ENCODE results near the gene WDPCP.
"Not testable (repeated sequence)": the region's sequence is repeated elsewhere in the genome, so short reads cannot be mapped to it uniquely, and the experiment has no call there.

WDPCP gene

DNA sequence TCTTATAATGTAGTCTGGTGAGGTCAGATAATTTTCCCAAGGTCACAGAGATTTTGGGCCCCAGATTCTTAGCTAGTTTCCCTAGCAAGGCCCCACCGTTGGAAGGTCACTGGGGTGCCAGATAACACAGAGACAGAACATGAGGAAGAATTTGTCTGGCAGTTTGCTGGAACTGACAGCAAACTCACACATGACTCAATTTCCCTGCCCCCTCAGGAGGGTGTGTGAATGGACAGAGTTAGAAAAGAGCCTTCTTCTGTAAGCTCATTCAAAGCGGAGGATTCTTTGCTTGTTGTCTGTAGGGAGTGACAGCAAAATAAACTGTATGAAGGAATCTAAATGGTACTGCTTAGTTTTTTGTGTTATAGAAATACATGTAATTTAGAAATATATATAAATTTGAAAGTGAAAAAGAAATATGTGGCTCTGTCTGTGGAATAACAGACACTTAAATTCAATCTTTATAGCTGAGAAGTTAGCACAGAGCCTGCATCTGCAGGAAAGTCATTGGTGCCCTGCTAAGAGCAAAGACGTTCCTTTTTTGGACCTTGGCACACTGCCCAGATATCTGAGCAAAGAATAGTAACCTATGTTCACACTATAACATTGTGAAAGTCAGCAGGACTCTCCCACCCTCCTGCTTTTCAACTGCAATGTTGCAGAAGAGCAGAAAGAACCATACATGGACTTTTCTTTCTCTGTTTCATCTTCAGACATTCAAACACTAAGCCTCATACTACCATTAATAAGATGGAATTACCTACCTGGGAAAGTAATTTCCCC is 2.5 kb upstream of the WDPCP start:
- DNase-seq: no peak

DNA sequence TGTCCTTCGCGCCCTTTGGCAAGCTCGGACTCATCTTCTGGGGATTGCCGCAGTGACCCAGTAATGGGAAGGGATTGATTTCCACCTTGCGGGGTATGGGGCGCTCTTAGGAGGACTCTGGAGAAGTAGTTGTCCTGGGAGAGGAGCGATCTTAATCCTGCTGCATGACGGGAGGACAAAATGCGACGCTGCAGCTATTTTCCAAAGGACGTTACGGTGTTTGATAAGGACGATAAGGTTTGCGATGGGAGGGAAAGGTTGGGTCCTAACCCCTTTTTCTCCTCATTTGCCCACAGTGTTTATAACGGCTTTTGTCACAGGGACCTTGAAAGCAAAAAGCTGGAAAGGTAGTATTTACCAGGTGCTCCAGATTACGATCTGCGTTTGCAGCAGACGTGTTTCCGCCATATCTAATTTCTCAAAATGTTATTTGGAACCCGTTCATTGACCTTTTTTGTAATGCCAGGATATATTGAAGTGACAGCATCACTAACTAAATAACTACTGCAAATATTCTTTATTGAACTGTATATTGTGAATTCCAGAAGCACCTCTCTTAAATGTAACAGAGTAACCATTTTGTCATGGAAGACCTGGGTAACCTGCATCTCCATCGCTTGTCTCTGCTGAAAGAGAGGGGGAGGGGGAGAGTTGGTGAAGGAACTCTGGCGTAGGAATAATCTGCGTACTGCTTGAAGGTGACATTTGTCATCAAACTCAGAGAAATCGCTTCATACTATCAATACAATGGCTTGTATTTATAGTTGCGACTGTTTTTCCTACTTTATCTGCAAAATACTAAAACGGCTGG is 1.1 kb upstream of the WDPCP start:
- peak; percentile 15 for DNase-seq

DNA sequence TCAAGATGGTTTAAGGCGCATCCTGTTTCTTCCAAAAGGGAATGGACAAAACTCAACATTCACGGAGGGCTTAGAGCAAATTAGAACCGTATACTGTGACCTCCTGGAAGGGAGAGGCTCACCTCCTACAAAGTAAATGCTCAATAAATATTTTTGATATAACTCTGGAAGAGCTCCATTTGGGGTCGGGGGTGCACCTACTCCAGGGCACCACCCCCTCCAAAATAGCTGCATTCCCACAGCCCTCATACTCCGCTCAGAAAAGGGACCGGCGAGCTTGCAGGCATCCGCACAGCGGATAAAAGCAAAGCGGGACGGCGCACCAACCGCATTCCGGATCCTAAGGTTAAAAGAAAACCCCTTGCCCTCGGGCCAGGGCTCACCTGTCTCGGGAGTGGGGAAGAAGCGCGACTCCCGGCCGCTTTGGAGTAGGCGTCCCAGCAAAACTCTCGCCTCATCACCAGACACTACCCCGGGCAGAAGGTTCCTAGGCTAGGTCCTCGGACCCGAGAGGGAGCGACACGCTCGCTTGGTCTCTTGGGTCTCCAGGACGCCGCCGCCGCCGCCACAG is 378 bp downstream of the WDPCP start:
- no peak for DNase-seq

DNA sequence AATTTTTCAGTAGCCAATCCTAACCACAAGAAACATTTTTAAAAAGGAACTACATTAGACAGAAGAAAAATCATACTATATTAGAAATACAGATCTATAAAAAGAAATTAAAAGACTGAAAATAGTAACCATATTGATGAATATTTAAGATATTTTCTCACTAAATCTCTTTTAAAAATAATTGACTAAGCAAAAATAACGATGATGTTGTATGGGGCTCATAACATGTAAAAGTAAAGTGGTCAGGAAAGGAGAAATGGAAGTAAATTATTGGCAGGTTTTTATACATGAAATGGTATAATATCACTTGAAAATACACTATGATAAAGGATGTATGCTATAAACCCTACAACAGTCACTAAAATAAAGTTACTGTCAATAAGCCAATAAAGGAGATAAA is 5.4 kb downstream of the WDPCP start:
- no peak for DNase-seq

DNA sequence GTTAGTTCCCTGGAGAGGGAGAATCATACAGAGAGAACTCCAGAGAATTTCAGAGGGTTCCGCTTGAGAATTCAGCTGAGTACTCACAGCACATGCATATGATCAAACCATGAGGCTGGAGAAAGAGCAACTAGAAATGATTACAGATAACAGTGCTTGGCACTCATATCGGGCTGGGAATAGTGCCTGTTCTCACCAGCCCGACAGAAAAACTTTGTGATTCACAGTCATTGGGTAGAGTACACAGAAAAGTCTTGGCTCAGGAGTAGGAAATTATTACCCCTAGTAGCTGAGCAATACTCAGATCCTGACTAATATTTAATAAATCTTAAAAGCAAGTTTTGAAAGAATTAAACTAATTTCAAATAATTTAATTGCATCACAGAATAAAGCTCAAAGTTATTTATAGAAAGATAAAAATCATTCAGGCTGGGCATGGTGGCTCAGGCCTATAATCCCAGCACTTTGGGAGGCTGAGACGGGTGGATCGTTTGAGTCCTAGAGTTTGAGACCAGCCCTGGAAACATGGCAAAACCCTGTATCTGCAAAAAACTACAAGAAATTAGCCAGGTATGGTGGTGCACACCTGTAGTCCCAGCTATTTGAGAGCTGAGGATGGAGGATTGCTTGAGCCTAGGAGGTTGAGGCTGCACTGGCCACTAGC is 6.8 kb downstream of the WDPCP start:
- DNase-seq: no peak

DNA sequence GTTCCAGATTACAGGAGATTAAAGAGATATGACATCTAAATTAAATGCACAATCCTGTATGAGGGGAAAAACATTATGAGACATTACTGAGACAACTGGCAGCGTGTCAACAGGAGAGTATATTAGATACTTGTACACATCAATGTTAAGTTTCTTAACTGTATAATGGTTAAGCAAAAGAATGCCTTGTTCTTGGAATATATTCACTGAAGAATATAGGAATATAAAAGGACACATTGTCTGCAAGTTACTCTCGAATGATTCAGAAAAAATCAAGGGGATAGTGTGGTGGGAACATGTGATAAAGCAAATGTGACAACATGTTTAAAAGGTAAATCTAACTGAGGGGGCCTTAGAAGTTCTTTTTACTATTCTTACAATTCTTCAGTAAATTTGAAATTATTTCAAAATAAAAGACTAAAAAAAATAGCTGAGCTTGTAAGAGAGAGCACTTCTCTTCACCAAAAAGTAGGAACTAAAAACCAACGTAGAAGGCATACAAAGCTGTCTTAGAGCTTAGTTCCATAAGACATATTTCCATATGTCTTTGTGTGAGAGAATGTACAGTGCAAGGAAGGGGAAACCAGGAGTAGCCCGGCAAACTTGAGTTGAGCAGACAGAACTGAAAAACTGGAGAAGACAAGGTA is 7.5 kb downstream of the WDPCP start:
- no peak for DNase-seq

DNA sequence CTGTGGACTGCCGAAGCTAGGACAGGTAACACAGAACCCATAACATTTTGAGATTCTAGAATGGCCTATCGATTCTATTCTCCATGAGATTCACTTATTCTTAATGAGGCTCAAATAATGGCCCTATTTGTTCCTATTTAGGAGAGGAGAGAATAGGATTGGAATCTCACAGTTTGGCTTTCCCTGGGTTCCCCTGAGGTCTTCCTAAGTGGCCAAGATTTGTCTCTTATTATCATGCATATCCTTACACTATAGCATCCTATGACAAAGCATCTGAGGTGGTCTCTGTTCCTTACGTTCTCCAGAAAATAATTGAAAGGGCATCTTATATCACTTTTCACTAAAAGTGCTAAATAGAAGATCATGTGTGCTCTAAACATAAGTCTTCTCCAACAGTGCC is 9.5 kb downstream of the WDPCP start:
- no peak for DNase-seq

DNA sequence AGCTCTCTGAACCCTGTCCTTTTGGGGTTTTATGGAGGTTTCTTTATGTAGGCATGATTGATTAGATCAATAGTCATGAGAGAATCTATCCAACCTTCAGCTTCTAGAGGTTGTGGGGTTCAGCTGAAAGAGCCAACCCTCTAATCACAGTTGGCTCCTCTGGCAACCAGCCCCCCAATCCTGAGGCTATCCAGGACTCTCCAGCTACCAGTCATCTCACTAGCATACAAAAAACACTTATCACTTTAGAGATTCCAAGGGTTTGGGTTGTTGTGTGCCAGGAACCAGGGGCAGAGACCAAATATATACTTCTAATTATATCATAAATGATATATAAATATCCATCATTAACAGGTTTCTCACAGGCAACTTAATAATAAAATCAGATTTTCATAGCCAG is 11.7 kb downstream of the WDPCP start:
- no peak for DNase-seq

DNA sequence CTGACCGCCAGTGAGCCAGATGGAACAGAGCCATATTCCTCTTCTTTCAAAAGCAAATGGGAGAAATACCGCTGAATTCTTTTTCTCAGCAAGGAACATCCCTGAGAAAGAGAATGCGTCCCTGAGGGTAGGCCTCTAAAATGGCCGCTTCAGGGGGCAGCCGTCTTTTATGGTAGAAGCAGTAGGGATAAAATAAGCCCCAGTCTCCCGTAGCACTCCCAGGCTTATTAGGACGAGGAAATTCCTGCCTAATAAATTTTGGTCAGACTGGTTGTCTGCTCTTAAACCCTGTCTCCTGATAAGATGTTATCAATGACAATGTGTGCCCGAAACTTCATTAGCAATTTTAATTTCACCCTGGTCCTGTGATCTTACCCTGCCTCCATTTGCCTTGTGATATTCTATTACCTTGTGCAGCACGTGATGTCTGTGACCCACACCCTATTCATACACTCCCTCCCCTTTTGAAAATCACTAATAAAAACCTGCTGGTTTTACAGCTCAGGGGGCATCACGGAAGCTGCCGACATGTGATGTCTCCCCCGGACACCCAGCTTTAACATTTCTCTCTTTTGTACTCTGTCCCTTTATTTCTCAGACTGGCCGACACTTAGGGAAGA is 14.4 kb downstream of the WDPCP start:
- DNase-seq: not testable (repeated sequence)

DNA sequence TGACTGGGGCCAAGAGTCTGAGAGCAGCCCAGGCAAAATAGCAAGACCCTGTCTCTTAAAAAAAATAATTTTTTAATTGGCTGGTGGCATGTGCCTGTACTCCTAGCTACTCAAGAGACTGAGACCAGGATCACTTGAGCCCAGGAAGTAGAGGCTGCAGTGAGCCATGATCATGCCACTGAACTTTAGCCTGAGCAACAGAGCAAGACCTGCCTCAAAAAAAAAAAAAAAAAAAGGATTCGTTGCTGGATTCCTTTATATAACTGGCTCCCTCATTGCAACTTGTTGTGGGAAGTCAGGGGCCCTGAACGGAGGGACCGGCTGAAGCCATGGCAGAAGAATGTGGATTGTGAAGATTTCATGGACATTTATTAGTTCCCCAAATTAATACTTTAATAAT is 15.3 kb downstream of the WDPCP start:
- not testable (repeated sequence) for DNase-seq

DNA sequence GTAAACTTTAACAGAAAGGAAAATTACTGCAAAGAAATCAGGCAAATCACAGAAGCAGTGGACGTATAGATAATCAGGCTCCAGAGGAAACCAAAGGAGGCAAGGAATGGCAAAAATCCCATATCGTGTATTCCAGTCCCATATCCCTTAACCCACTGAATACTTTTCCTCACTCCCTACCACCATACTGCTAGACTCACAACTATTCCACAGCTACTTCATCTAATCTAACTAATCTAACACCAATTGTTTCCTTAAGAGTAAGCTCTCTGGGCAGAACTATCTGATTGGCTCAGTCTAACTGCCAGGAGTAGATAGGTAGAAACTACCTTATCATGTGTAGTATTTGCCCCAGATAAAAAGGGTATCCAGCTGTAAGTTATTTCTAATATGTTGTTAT is 16.3 kb downstream of the WDPCP start:
- no peak for DNase-seq

DNA sequence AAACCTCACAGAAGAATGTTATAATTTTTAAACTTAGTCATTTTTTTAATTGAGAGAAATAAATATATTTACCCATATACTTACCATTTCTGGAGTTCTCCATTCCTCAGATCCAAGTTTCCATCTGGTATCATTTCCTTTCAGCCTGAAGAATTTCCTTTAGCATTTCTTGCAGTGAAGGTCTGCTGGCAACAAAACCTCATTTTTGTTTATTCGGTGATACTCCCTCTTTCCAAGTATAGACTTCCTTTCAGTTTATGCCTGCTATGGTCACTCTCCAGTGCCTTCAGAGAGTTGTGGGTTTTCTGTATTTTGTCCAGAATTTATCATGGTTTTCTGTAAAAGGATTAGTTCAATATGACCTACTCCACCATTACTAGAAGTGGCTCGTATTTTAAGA is 17.0 kb downstream of the WDPCP start:
- no peak for DNase-seq

DNA sequence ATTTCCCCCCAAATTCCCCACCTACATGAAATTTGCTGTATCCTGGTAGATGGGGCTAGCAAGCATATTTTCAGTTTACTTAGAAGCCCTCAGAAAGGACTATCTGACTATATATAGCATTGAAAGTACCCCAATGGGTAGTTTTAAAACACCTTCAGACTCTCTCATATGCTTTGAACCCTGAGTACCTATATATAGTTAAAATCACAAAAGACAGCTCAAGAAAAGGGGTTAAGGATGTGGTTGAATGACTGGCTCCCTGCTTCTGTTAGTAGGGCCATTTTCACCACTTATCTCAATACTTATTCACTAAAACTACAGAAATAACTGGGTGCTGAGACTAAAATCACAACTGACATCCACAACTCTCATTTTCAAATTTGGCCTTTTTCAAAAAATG is 18.5 kb downstream of the WDPCP start:
- no peak for DNase-seq

DNA sequence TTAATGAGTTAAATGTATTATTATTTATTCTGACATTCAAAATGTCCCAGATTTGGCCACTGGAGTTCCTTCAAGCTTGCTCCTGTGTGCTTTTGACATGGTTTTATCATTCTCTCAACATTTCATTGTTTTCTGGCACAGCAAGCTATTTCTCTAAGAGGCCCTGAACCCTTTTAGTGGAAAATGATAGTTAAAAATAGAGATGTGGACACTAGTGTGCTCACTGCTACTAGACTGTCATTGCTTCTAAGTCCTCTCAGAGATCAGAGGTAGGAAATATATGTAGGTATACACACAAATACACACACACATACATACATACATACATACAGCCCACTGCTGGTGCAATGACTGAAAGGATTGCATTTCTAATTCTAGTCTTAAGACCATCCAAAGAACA is 25.5 kb downstream of the WDPCP start:
- DNase-seq: no peak

DNA sequence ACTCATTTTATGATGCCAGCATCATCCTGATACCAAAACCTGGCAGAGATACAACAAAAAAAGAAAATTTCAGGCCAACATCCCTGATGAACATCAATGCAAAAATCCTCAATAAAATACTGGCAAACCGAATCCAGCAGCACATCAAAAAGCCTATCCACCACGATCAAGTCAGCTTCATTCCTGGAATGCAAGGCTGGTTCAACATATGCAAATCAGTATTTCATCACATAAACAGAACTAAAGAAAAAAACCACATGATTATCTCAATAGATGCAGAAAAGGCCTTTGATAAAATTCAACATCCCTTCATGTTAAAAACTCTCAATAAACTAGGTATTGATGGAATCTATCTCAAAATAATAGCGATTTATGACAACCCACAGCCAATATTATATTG is 29.4 kb downstream of the WDPCP start:
- DNase-seq: not testable (repeated sequence)

DNA sequence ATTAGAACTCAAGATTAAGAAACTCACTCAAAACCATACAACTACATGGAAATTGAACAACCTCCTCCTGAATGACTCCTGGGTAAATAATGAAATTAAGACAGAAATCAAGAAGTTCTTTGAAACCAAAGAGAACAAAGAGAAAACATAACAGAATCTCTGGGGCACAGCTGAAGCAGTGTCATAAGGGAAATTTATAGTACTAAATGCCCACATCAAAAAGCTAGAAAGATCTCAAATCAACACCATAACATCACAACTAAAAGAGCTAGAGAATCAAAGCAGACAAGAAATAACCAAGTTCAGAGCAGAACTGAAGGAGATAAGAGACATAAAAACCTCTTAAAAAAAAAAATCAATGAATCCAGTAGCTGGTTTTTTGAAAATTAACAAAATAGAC is 30.5 kb downstream of the WDPCP start:
- not testable (repeated sequence) for DNase-seq

DNA sequence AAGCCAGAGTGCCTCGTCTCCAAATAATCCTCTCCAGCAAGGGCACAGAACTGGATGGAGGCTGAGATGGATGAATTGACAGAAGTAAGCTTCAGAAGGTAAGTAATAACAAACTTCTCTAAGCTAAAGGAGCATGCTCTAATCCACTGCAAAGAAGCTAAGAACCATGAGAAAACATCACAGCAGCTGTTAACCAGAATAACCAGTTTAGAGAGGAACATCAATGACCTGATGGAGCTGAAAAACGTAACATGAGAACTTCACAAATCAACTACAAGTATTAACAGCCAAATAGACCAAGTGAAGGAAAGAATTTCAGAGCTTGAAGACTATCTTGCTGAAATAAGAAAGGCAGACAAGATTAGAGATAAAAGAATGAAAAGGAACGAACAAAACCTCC is 32.3 kb downstream of the WDPCP start:
- no peak for DNase-seq

DNA sequence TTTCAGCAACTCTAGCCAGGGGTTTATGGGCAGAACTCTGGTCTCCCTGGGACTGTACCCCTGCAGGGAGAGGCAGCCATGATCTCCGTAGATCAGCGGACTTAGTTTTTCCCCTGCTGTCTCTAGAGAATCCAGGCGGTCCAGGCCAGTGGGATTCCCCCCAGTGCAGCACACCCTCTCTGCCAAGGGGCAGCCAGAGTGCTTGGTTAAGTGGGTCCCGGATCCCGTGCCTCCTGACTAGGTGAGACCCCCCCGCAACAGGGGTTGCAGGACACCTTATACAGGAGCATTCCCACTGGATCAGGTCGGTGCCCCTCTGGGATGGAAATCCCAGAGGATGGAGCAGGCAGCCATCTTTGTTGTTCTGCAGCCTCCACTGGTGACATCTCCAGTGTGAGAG is 33.0 kb downstream of the WDPCP start:
- DNase-seq: no peak

DNA sequence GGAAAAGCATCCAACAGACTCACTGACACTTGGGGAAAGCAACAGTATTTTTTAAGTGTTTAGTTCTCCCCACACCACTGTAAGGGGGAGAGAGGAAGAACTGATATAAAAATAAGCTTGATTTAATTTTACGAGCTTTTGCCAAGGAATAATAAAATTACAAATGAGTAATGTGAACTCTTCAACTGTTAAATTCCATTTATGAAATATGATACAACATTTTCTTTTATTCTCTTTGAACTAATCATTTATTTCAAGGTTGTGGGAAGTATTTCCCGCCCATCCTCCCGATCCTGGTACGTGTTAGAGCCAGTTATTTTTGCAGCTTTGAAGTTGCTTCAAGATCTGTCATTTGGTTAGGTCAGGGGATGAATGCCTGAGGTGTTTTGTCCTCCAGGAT is 35.2 kb downstream of the WDPCP start:
- DNase-seq: no peak

DNA sequence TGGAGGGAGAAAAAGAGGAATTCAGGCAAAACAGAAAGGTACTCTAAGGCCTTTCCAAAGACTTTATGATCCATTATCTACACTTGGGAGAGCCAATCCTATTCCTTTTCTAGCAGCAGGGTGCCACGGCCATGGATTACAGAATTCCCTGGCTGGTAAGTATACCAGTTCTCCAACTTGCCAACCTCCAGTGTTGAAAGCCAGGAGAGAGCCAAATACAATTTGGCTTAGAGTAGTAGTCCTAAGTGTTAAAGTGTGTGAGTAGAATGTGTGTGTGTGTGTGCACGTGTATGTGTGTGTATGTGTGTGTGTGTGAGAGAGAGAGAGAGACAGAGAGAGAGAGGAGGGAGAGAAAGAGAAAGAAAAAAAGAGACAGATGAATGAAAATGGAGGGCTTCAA is 43.3 kb downstream of the WDPCP start:
- no peak for DNase-seq

DNA sequence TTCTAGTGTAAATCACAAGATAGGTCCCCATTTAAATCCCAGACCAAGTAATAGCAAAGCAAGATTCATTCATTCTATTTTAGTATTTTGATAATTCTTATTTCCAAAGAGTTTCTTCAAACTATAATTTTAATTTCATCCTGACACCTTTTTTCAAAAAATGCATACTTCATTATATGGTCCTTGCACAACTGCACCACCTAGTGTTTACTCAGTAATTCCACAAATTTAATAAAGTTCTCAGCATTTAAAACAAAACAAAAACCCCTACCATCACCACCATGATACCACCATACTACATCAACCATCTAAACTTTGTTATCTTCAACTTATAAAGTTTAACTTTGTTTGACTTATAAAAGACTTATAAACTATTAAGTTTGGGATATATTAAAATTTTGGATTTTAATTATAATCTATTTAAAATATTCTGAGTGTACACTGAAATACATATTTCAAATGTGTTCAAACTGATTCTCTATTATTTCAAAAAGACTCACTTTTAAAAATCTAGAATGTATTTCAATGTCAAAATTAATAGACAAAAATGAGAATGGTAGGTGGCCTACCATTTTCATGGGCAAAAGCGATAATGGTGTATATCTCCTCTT is 44.2 kb downstream of the WDPCP start:
- no peak for DNase-seq
